ENCODE measurements around the gene CSN3. TPM values are rescaled to one million over a fixed set of nuclear protein-coding genes. Genes with fewer than 3 reads are reported as not detected.

The CSN3 gene
- total and polyA plus RNA-seq, 2 of the 4 experiments (the other 2 are of a cell fraction) = not detected

GRCh38 chr4:70288651-70289050 lies 46.3 kb downstream of the CSN3 start:
- Histone ChIP-seq H3K9me1 (ENCODE audit: insufficient read depth, low read length) (no peaks in the 10 kb centered on the region), H3K27me3 (ENCODE audit: control insufficient read depth, insufficient read depth, low read length) (no peaks in the 10 kb centered on the region), H3K18ac (ENCODE audit: low read depth, low read length) (no peak overlapping the region), H3K4me3 (ENCODE audit: insufficient read depth, low read depth, low read length) (no peak overlapping the region), H3K9ac (ENCODE audit: low read depth, low read length) (no peak overlapping the region), H3K4ac (ENCODE audit: low read depth, low read length) (no peak overlapping the region), H4K5ac (ENCODE audit: low read depth, low read length) (no peak overlapping the region), H3K23ac (ENCODE audit: low read depth, low read length) (no peak overlapping the region), H3K27ac (ENCODE audit: insufficient read depth, low read length) (no peak overlapping the region), H4K91ac (ENCODE audit: insufficient read depth, low read depth, low read length) (no peak overlapping the region), H3K14ac (replicated peaks; ENCODE audit: low read depth, low read length) (no peak overlapping the region), H3K79me1 (ENCODE audit: low read depth in 1 of 2, low read length in 2 of 2) (no peaks in the 10 kb centered on the region), H2AK9ac (replicated peaks; ENCODE audit: low read depth, low read length, poor library complexity) (no peak overlapping the region), H2BK5ac (ENCODE audit: low read depth, low read length, poor library complexity, severe bottlenecking) (no peak overlapping the region), H3K36me3 (ENCODE audit: control insufficient read depth, insufficient read depth, low read length) (no peaks in the 10 kb centered on the region), H2BK15ac (ENCODE audit: low read depth, low read length) (no peak overlapping the region), H2AK5ac (ENCODE audit: low read depth, low read length) (no peak overlapping the region), H2AFZ (replicated peaks; ENCODE audit: low read length, poor library complexity) (no peak overlapping the region), H3K4me2 (ENCODE audit: low read depth, low read length) (no peak overlapping the region), H4K20me1 (ENCODE audit: insufficient read depth, low read length) (no peaks in the 10 kb centered on the region), H2BK20ac (ENCODE audit: low read depth, low read length) (no peak overlapping the region), H3K4me1 (ENCODE audit: control insufficient read depth, insufficient read depth, low read length) (no peaks in the 10 kb centered on the region), H2BK120ac (ENCODE audit: low read depth, low read length) (no peak overlapping the region), H3K9me3 (ENCODE audit: control insufficient read depth, insufficient read depth, low read length) (no peaks in the 10 kb centered on the region), H3K56ac (ENCODE audit: extremely low read depth, insufficient read depth, low read length) (no peak overlapping the region), H4K8ac (ENCODE audit: low read depth in 2 of 2, low read length in 2 of 2) (no peak overlapping the region)
- DNase-seq (no peak), ATAC-seq (ENCODE audit: low read depth) (no peak)
- POLR2A ChIA-PET (ENCODE audit: unreplicated experiment) = no interaction called here
- no TSS peak for BruUV-seq (replicated peaks)
- TF ChIP-seq SMC3 (IDR thresholded peaks at IDR 0.05; ENCODE audit: low read depth, low read length) = no peak
- no peak for TF ChIP-seq RFX5 (IDR thresholded peaks at IDR 0.05; ENCODE audit: low read depth, low read length)
- no peak for TF ChIP-seq FOS (IDR thresholded peaks at IDR 0.05; ENCODE audit: low read depth, low read length)
- TF ChIP-seq MXI1 (IDR thresholded peaks at IDR 0.05; ENCODE audit: borderline replicate concordance, low read depth, low read length) = no peak
- no peak for TF ChIP-seq MAFK (IDR thresholded peaks at IDR 0.05; ENCODE audit: low read depth, low read length)
- TF ChIP-seq USF2 (IDR thresholded peaks at IDR 0.05; ENCODE audit: low read depth, low read length) = no peak
- no peak for TF ChIP-seq POLR2A (IDR thresholded peaks at IDR 0.05; ENCODE audit: low read depth, low read length)
- TF ChIP-seq CHD1 (IDR thresholded peaks at IDR 0.05; ENCODE audit: low read depth, low read length) = no peak
- TF ChIP-seq CTCF (conservative IDR thresholded peaks at IDR 0.05; ENCODE audit: low read depth, low read length) = no peak
- no CpG with 5 or more reads among the region's 1 CpG for WGBS, 2 experiments (ENCODE audit: extremely low coverage in 2 of 2, insufficient read length in 1 of 2)
- in situ Hi-C loops (cut with MboI; ENCODE audit: low sequenced_read_pairs) (no loop called here), intact Hi-C loops (cut with micrococcal nuclease) (no loop called here), dilution Hi-C loops (cut with HindIII; ENCODE audit: low sequenced_read_pairs, unreplicated experiment) (no loop called here)
- CTCF ChIA-PET = no interaction called here

Data from IMR-90 (cell line).